Fibroblast of the aortic adventitia (primary cell): ENCODE measurements around the gene TM4SF4. TPM values are rescaled to one million over a fixed set of nuclear protein-coding genes. Genes with fewer than 3 reads are reported as not detected.

Source experiments
- DNase-seq: peaks from one replicate; pipeline ENCODE4 v3.0.0-alpha.2; 2010; ENCODE audit warnings: low read depth
- H3K4me3 ChIP-seq: 2 replicates; pipeline ENCODE4 v1.5.1; 2011; ENCODE audit warnings: low read depth, mild to moderate bottlenecking, control low read depth, low read length, moderate library complexity
- CTCF ChIP-seq: IDR thresholded peaks from 2 replicates; pipeline ENCODE4 v1.5.1; 2011; ENCODE audit warnings: mild to moderate bottlenecking, low read length, control low read depth, inconsistent platforms; ENCODE audit not compliant: insufficient read depth
- total RNA-seq: library from RNA; depleted of rRNA; stranded (reverse); fragments of >200 nt; gene quantifications from 2 replicates; pipeline ENCODE4 v1.2.3, GENCODE V29; 2012; ENCODE audit warnings: low replicate concordance

The TM4SF4 gene
- total RNA-seq, 1 donor = 0.45 TPM

GRCh38 chr3:149538371-149538770 is 63.9 kb downstream of the TM4SF4 start:
- TF ChIP-seq CTCF = no peak
- H3K4me3 ChIP-seq = no peak overlapping the region
- no peak for DNase-seq

GRCh38 chr3:149541091-149541491 is 66.6 kb downstream of the TM4SF4 start:
- peak; percentile 53 for DNase-seq
- H3K4me3 ChIP-seq = no peak overlapping the region
- TF ChIP-seq CTCF = peak; percentile 42

GRCh38 chr3:149542375-149543312 is 68.1 kb downstream of the TM4SF4 start:
- H3K4me3 ChIP-seq = no peak overlapping the region
- peak; percentile 54 for DNase-seq
- TF ChIP-seq CTCF = no peak

- H3K4me3 ChIP-seq = no peak overlapping the region
- DNase-seq = no peak
- TF ChIP-seq CTCF = no peak
Measured at GRCh38 chr3:149545049-149545448, 70.6 kb downstream of the TM4SF4 start.

- TF ChIP-seq CTCF = no peak
- no peak overlapping the region for H3K4me3 ChIP-seq
Measured at GRCh38 chr3:149547413-149547812, 72.9 kb downstream of the TM4SF4 start.

GRCh38 chr3:149547954-149548668 is 73.6 kb downstream of the TM4SF4 start:
- H3K4me3 ChIP-seq = peak overlapping the region; percentile 1
- peak; percentile 98 for DNase-seq
- no peak for TF ChIP-seq CTCF

More at GRCh38 chr3:149547413-149547812, 72.9 kb downstream of the TM4SF4 start:
- peak; percentile 99 for DNase-seq
